Mesodermal cell (in vitro differentiated cells): ENCODE measurements around the gene CGRRF1.
A peak's percentile ranks its signal among the peaks of the same experiment; 100 is the strongest.

Source experiments
- H3K27ac ChIP-seq: 2 replicates; pipeline ENCODE4 v1.7.0; 2013; ENCODE audit warnings: mild to moderate bottlenecking, low read depth, low read length, moderate library complexity; ENCODE audit not compliant: severe bottlenecking
- H3K36me3 ChIP-seq: 2 replicates; pipeline ENCODE4 v1.7.1; 2013; ENCODE audit warnings: mild to moderate bottlenecking, low read length, moderate library complexity; ENCODE audit not compliant: control insufficient read depth, insufficient read depth
- H3K4me1 ChIP-seq: one replicate; pipeline ENCODE4 v1.7.1; 2013; ENCODE audit warnings: mild to moderate bottlenecking, low read length; ENCODE audit not compliant: insufficient read depth, control insufficient read depth, poor library complexity, severe bottlenecking
- H3K4me3 ChIP-seq: 2 replicates; pipeline ENCODE4 v1.7.0; 2013; ENCODE audit warnings: low read length, control low read depth, mild to moderate bottlenecking; ENCODE audit not compliant: insufficient read depth, poor library complexity, severe bottlenecking; ENCODE audit errors: extremely low read depth
- H3K9me3 ChIP-seq: 2 replicates; pipeline ENCODE4 v1.7.1; 2013; ENCODE audit warnings: mild to moderate bottlenecking, low read length, moderate library complexity; ENCODE audit not compliant: control insufficient read depth
- WGBS, 2 experiments: methylation state at CpG; one replicate each; pipeline ENCODE4 v1.1.5; 2013; ENCODE audit warnings: missing lambda C conversion rate in 2 of 2; ENCODE audit not compliant: insufficient coverage in 2 of 2; 5-methylcytosine and 5-hydroxymethylcytosine counted together

The CGRRF1 gene

GRCh38 chr14:54547583-54547982 is 37.9 kb downstream of the CGRRF1 start:
- no peaks in the 10 kb centered on the region for H3K36me3 ChIP-seq
- no peak overlapping the region for H3K4me3 ChIP-seq
- H3K9me3 ChIP-seq: no peaks in the 10 kb centered on the region
- WGBS, 2 experiments: 84 to 94% methylated on average over 2 to 3 of the region's 3 CpGs
- H3K4me1 ChIP-seq: no peaks in the 10 kb centered on the region
- no peak overlapping the region for H3K27ac ChIP-seq

DNA sequence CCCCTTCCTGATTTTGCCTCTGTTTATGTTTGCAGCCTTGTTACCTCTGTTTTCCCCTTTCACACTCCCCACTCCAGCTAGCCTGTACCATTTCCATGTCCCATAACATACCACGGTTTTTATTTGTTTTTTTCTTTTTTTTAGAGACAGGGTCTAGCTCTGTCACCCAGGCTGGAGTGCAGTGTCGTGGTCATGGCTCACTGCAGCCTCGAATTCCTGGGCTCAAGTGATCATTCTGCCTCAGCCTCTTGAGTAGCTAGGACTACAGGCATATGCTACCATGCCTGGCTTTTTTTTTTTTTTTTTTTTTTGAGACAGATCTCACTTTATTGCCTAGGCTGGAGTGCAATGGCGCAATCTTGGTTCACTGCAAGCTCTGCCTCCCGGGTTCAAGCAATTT is 38.8 kb downstream of the CGRRF1 start:
- WGBS, 2 experiments: 82 to 96% methylated on average over 4 to 5 of the region's 5 CpGs

GRCh38 chr14:54549862-54550261 is 40.2 kb downstream of the CGRRF1 start:
- WGBS, 2 experiments: 80 to 94% methylated on average over 2 to 3 of the region's 3 CpGs
- Histone ChIP-seq H3K4me3 (no peak overlapping the region), H3K36me3 (no peaks in the 10 kb centered on the region), H3K27ac (no peak overlapping the region), H3K9me3 (no peaks in the 10 kb centered on the region), H3K4me1 (no peaks in the 10 kb centered on the region)

More for the DNA sequence above, 38.8 kb downstream of the CGRRF1 start:
- Histone ChIP-seq H3K4me3 (no peak overlapping the region), H3K4me1 (no peaks in the 10 kb centered on the region), H3K27ac (no peak overlapping the region), H3K9me3 (no peaks in the 10 kb centered on the region), H3K36me3 (no peaks in the 10 kb centered on the region)

DNA sequence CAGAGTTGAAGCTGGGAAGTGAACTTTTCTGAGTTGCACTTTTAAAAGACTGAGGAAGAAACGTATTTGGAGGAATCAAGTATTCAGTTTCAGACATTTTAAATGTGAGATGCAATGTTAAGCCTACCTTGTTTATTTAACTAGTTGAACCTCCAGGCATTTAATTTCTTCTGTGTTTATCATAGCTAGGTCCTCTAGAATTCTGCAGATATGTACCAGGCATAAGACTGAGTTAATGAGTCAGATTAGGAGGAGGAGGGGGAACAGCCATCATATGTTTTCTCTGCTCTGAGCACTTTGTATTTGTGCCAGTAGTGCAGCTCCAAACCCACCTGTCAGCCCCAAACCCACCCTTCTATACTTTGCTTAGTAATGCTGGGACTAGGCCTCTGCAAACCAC is 40.8 kb downstream of the CGRRF1 start:
- WGBS, 2 experiments: 90% methylated on average over 1 of the region's 1 CpG; no CpG with 5 or more reads in 1 of the 2 experiments
- Histone ChIP-seq H3K4me3 (no peak overlapping the region), H3K36me3 (no peaks in the 10 kb centered on the region), H3K4me1 (no peaks in the 10 kb centered on the region), H3K9me3 (no peaks in the 10 kb centered on the region), H3K27ac (no peak overlapping the region)

GRCh38 chr14:54554401-54554800 is 44.7 kb downstream of the CGRRF1 start:
- Histone ChIP-seq H3K27ac (no peak overlapping the region), H3K4me3 (no peak overlapping the region), H3K9me3 (no peaks in the 10 kb centered on the region), H3K4me1 (no peaks in the 10 kb centered on the region), H3K36me3 (no peaks in the 10 kb centered on the region)
- WGBS, 2 experiments: 92% methylated on average over 1 of the region's 2 CpGs; no CpG with 5 or more reads in 1 of the 2 experiments

- Histone ChIP-seq H3K9me3 (no peaks in the 10 kb centered on the region), H3K4me3 (no peak overlapping the region), H3K36me3 (no peaks in the 10 kb centered on the region), H3K4me1 (no peaks in the 10 kb centered on the region), H3K27ac (no peak overlapping the region)
- 92 to 100% methylated on average over 1 to 2 of the region's 2 CpGs for WGBS, 2 experiments
Measured at GRCh38 chr14:54555651-54556050, 45.9 kb downstream of the CGRRF1 start.

- Histone ChIP-seq H3K4me3 (no peak overlapping the region), H3K4me1 (no peaks in the 10 kb centered on the region)
- 88 to 100% methylated on average over 6 to 7 of the region's 9 CpGs for WGBS, 2 experiments
Measured at GRCh38 chr14:54556535-54556934, 46.8 kb downstream of the CGRRF1 start.

DNA sequence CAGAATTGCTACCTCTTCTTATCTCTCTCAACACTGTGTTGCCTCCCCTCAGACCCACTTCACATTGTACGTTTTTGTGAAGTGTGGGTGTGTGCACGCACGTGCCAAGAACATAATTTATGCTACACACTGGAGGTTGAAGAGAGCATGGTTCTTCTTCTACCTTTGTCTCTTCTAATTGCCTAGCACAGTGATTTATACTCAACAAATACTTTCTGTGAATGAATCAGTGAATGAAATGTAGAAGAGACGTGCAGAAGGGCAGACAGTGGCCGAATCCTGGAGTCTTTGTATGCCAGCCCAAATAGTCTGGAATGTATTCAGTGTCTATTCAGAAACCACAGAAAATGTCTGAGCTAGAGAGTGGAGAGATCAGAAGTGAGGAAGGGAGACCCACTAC is 52.6 kb downstream of the CGRRF1 start:
- Histone ChIP-seq H3K27ac (no peak overlapping the region), H3K36me3 (no peaks in the 10 kb centered on the region), H3K4me1 (peaks cover 5% of the 10 kb centered on the region), H3K9me3 (no peaks in the 10 kb centered on the region), H3K4me3 (no peak overlapping the region)
- WGBS, 2 experiments: 68 to 86% methylated on average over 1 to 2 of the region's 5 CpGs

More at GRCh38 chr14:54556535-54556934, 46.8 kb downstream of the CGRRF1 start:
- Histone ChIP-seq H3K27ac (no peak overlapping the region), H3K9me3 (no peaks in the 10 kb centered on the region), H3K36me3 (no peaks in the 10 kb centered on the region)

DNA sequence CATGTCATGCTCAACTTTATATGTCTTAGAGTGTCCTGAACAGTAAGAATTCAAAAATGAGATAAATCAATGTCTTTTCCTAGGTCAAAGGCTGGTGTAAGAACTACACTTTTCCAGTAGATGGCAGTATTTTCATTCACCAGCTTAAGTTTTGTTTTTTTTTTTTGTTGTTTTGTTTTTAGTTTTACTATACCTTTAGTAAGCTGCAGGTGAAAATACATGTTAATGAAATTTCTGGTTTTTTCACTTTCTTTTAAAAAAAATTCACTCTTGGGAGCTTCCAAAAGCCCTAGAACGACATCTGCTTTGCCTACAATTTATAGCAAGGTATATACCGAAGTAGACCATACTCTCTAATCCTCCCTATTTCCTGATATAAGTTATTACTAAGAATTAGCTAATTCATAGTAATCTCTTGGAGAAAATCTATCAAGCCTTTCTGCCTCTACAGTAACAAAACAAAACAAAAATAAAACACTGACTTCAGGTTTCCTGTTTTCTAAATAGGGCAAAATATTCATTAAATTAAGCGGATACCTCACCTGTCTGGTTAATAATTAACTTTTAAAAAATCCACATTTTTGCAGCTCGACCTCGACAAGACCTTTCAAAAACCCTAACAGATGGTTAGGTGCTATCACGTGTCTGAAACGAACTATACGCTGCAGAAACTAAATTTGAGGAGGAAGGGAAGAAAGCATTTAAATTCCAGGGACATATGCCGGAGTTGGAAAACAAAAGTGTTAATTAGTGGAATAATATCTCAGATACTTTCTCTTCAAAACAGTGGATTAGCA is 54.6 kb downstream of the CGRRF1 start:
- Histone ChIP-seq H3K27ac (peak overlapping the region; percentile 74), H3K9me3 (no peaks in the 10 kb centered on the region), H3K4me3 (peak overlapping the region; percentile 80), H3K36me3 (peaks cover 9% of the 10 kb centered on the region), H3K4me1 (peaks cover 11% of the 10 kb centered on the region)
- WGBS, 2 experiments: 67% methylated on average over 1 of the region's 9 CpGs; no CpG with 5 or more reads in 1 of the 2 experiments

DNA sequence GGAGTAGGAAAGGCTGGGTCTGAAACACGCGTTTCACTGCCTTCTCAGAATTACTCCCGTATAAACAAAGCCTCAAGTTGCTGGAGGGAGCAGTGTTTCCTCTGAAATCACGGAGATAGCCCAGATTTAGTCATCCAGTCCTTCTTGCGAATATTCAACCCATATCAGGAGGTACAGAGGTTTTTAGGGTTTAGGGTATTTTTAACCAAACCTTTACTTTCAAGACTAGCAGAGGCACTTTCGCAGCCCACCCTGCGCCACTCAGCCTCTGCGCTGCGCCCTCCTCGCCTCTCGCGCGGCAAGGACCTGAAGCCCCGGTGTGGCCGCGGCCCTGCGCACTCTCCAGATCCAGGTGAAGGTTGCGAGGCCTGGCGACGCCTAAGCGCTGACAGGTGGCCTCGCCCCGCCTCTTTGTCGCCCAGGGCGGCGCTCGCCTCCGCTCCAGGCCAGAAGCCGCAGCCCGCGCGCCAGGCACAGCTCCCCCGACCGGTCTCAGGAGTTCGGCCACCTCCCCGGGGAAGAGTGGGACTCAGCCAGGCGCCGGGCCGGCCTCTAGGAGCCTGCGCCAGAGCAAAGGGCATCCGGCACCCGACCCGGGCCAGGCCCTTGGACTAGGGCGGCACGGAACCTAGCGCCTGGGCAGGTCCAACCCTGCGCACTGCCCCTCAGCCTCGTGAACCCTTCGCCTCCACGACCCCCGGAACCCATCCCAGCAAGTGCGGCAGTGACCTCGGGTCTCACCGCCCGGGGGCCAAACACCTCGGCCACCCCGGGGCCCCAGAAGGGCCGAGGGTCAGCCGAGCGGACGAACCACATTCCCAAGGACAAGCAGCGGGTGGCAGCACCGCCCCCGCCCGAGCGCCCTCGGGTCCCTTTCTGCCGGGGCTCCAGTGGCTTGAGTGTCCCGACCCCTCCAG is 55.4 kb downstream of the CGRRF1 start:
- Histone ChIP-seq H3K4me3 (peak overlapping the region; percentile 80), H3K27ac (peak overlapping the region; percentile 74), H3K9me3 (no peaks in the 10 kb centered on the region), H3K4me1 (peaks cover 18% of the 10 kb centered on the region), H3K36me3 (peaks cover 17% of the 10 kb centered on the region)
- WGBS, 2 experiments: 0 to 1% methylated on average over 56 to 59 of the region's 69 CpGs
